GM12865 (cell line): Measurements from ENCODE around the gene HTRA3.

Experiments
- DNase-seq: peaks from one replicate; pipeline ENCODE4 v3.0.0; 2010; ENCODE audit warnings: low read depth
- H3K4me3 ChIP-seq: 2 replicates; pipeline ENCODE4 v1.5.1; 2011; ENCODE audit warnings: mild to moderate bottlenecking, low read depth, low read length, control low read depth
- CTCF ChIP-seq: IDR thresholded peaks from 2 replicates; pipeline ENCODE4 v1.5.1; 2011; ENCODE audit warnings: low read length, control low read depth, low read depth, inconsistent platforms; ENCODE audit not compliant: insufficient read depth; ENCODE audit errors: missing control alignments

Gene HTRA3

DNA sequence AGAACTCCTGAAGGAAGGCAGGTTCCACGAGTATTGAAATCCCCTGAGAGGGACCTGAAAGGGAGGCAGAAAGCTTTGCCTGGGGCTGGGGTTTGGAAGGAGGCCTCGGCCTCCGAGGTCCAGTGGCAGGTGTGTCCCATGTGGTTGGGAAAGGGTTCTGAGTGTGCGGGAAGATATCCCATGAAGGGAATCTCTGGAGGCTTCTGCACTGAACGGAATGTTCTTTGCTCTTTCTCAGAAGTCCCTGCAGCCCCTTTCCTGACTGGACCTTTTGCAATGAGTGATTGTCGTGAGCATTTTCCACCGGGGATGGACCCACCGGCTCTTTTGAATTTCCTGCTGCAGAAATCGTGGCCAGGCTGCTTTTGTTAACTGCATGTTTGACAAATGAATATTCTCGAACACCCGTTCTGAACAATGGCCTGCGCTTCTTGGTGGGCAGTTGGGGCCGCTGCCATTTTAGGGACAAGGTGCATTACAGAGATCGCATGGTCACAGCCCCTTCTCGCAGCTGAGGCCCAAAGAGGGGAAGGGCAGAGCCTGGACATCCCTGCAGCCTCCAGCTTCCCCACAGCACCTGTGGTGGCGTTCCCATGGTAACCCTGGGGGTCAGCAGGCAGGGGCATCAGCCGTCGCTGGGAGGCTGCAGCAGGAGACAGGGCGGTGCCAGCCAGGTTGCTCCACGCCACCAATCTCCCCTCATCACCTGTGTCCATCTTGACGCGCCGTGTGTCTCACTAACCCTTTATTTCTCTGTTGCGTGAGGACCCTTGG lies 18.3 kb upstream of the HTRA3 start:
- no peak overlapping the region for H3K4me3 ChIP-seq
- no peak for TF ChIP-seq CTCF
- no peak for DNase-seq

- TF ChIP-seq CTCF, result no peak
- no peak for DNase-seq
- no peak overlapping the region for H3K4me3 ChIP-seq
These were observed 17.0 kb upstream of the HTRA3 start for GRCh38 chr4:8252301-8253173.

- TF ChIP-seq CTCF, result no peak
- DNase-seq, result no peak
- no peak overlapping the region for H3K4me3 ChIP-seq
These were observed 15.5 kb upstream of the HTRA3 start for GRCh38 chr4:8254076-8254475.

- no peak for TF ChIP-seq CTCF
- no peak for DNase-seq
- no peak overlapping the region for H3K4me3 ChIP-seq
These were observed 13.7 kb upstream of the HTRA3 start for GRCh38 chr4:8255698-8256441.

DNA sequence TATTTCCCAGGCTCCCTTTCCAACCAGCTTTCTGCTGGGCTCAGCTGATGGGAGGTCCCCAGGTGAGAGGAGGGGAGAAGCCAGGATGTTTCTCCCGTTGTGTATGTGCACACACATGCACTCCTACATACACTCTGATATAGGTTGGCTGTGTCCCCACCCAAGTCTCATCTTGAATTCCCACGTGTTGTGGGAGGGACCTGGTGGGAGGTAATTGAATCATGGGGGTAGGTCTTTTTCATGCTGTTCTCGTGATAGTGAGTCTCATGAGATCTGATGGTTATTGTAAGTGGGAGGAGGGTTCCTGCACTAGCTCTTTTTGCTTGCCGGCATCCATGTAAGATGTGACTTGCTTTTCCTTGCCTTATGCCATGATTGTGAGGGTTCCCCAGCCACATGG lies 11.7 kb upstream of the HTRA3 start:
- no peak for DNase-seq
- no peak for TF ChIP-seq CTCF
- no peak overlapping the region for H3K4me3 ChIP-seq

GRCh38 chr4:8258552-8259212 lies 10.9 kb upstream of the HTRA3 start:
- TF ChIP-seq CTCF, result no peak
- no peak for DNase-seq
- no peak overlapping the region for H3K4me3 ChIP-seq
